Erythroblast (primary cell): Measurements from ENCODE around the gene AUTS2.

ENCODE experiments used
- GATA1 ChIP-seq: IDR thresholded peaks from 2 replicates; pipeline ENCODE4 v1.6.1; 2011; ENCODE audit warnings: low read depth, mild to moderate bottlenecking, control low read depth, low read length, moderate library complexity
- POLR2A ChIP-seq: IDR thresholded peaks from 2 replicates; pipeline ENCODE4 v1.6.1; 2011; ENCODE audit warnings: mild to moderate bottlenecking, low read length

- TF ChIP-seq POLR2A (no peak), GATA1 (no peak)
These were observed 30.5 kb upstream of the AUTS2 start for GRCh38 chr7:69567800-69568199.
